Endothelial cell of umbilical vein (primary cell): ENCODE data around the gene PRLR. TPM values are rescaled to one million over a fixed set of nuclear protein-coding genes. Genes with fewer than 3 reads are reported as not detected.

Source experiments
- BruUV-seq: library from RNA; stranded (reverse); fragments of 400-500 nt; replicated peaks from 2 replicates; lab custom pipeline; 2021; lab: Mats Ljungman, UMichigan
- CTCF ChIA-PET: fragments of 300-600, 350-600 bp; sonication (Branson Sonifier 250); formaldehyde crosslinking; loops from one replicate; lab custom pipeline; 2021; ENCODE audit warnings: antibody characterized with exemption, inconsistent platforms; lab: Charles Lee
- POLR2A ChIA-PET: fragments of 300-600, 350-600 bp; sonication (Branson Sonifier 250); formaldehyde crosslinking; loops from one replicate; lab custom pipeline; 2021; ENCODE audit warnings: antibody characterized with exemption, inconsistent platforms; lab: Charles Lee
- DNase-seq: peaks from one replicate; pipeline ENCODE4 v3.0.0-alpha.2; 2011; ENCODE audit warnings: low read depth, low spot score
- FAIRE-seq: peaks from 2 replicates; lab custom pipeline; 2011; peaks lifted over from hg19 to GRCh38; lab: Jason Lieb, UNC
- H2AFZ ChIP-seq: 2 replicates; pipeline ENCODE4 v1.6.0; 2012; ENCODE audit warnings: low read depth, low read length, control low read depth, inconsistent platforms
- H3K27ac ChIP-seq: 2 replicates; pipeline ENCODE4 v1.5.1; 2011; ENCODE audit warnings: low read depth, mild to moderate bottlenecking, control low read depth, low read length, moderate library complexity; ENCODE audit not compliant: insufficient read depth
- H3K27me3 ChIP-seq, 2 experiments: 2 replicates each; pipeline versions ENCODE4 v1.6.0 to v1.6.1; 2011; ENCODE audit warnings: low read length in 2 of 2, mixed read lengths in 1 of 2; ENCODE audit not compliant: control insufficient read depth in 2 of 2, insufficient read depth in 2 of 2
- H3K36me3 ChIP-seq, 2 experiments: 2 replicates in 1 of 2; 3 replicates in 1 of 2; pipeline ENCODE4 v1.5.1; 2011; ENCODE audit warnings: low read length in 2 of 2, mild to moderate bottlenecking in 1 of 2, moderate library complexity in 1 of 2; ENCODE audit not compliant: control insufficient read depth in 2 of 2, insufficient read depth in 2 of 2; ENCODE audit errors: extremely low read depth in 1 of 2
- H3K4me1 ChIP-seq: 3 replicates; pipeline ENCODE4 v1.5.1; 2011; ENCODE audit warnings: mild to moderate bottlenecking, low read length; ENCODE audit not compliant: control insufficient read depth, insufficient read depth; ENCODE audit errors: extremely low read depth
- H3K4me2 ChIP-seq: 2 replicates; pipeline ENCODE4 v1.6.1; 2011; ENCODE audit warnings: low read length, control low read depth, mixed read lengths; ENCODE audit not compliant: insufficient read depth
- H3K4me3 ChIP-seq, 3 experiments: fragments of 200-600 bp in 1 of 3; sonication (generic), shearing (Covaris generic) in 1 of 3; replicated peaks in 1 of 3; 2 replicates each; pipeline ENCODE4 v1.5.1; 2011 to 2016; ENCODE audit warnings: control low read depth in 3 of 3, low read length in 3 of 3, mild to moderate bottlenecking in 2 of 3, inconsistent platforms in 1 of 3, low read depth in 1 of 3, moderate library complexity in 1 of 3; ENCODE audit not compliant: insufficient read depth in 1 of 3
- H3K79me2 ChIP-seq: 2 replicates; pipeline ENCODE4 v1.6.0; 2012; ENCODE audit warnings: low read length, inconsistent platforms; ENCODE audit not compliant: control insufficient read depth, insufficient read depth
- H3K9ac ChIP-seq: replicated peaks from 2 replicates; pipeline ENCODE3; 2011; ENCODE audit warnings: low read length, control low read depth; ENCODE audit not compliant: insufficient read depth; ENCODE audit errors: extremely low read depth
- H3K9me1 ChIP-seq: replicated peaks from 3 replicates; pipeline ENCODE4 v1.6.0; 2011; ENCODE audit warnings: mild to moderate bottlenecking, low read length; ENCODE audit not compliant: control insufficient read depth, insufficient read depth; ENCODE audit errors: extremely low read depth
- H3K9me3 ChIP-seq: replicated peaks from 2 replicates; pipeline ENCODE4 v1.5.1; 2012; ENCODE audit warnings: low read length, inconsistent platforms; ENCODE audit not compliant: control insufficient read depth, insufficient read depth
- H4K20me1 ChIP-seq: replicated peaks from 2 replicates; pipeline ENCODE3; 2011; ENCODE audit warnings: mild to moderate bottlenecking, low read length; ENCODE audit not compliant: control insufficient read depth, insufficient read depth; ENCODE audit errors: extremely low read depth
- CTCF ChIP-seq, 2 donors: IDR thresholded peaks; 1 replicate in 1 of 2; 2 replicates in 1 of 2; pipeline ENCODE4 v1.5.1; 2011; ENCODE audit warnings: low read length in 2 of 2, mild to moderate bottlenecking in 2 of 2, moderate library complexity in 2 of 2, control low read depth in 1 of 2, inconsistent platforms in 1 of 2, low read depth in 1 of 2; ENCODE audit not compliant: insufficient read depth in 1 of 2; ENCODE audit errors: extremely low read depth in 1 of 2
- EZH2 ChIP-seq: IDR thresholded peaks from 2 replicates; pipeline ENCODE4 v1.6.1; 2012; ENCODE audit warnings: borderline replicate concordance, low read depth, mild to moderate bottlenecking, moderate library complexity, low read length, inconsistent platforms; ENCODE audit not compliant: severe bottlenecking
- FOS ChIP-seq: IDR thresholded peaks from 2 replicates; pipeline ENCODE4 v1.6.1; 2011; ENCODE audit warnings: mild to moderate bottlenecking, low read length, moderate library complexity, borderline replicate concordance; ENCODE audit not compliant: insufficient read depth
- GATA2 ChIP-seq: IDR thresholded peaks from 2 replicates; pipeline ENCODE4 v1.7.0; 2011; ENCODE audit warnings: low read depth, mild to moderate bottlenecking, moderate library complexity, mixed read lengths, low read length; ENCODE audit not compliant: insufficient read length, insufficient read depth
- JUN ChIP-seq: IDR thresholded peaks from 2 replicates; pipeline ENCODE4 v1.6.1; 2011; ENCODE audit warnings: borderline replicate concordance, low read depth; ENCODE audit not compliant: insufficient read length, insufficient read depth
- MAX ChIP-seq: IDR thresholded peaks from 2 replicates; pipeline ENCODE4 v1.6.1; 2011; ENCODE audit not compliant: insufficient read depth, insufficient read length
- MYC ChIP-seq: IDR thresholded peaks from one replicate; pipeline ENCODE4 v1.6.1; 2011; ENCODE audit warnings: mild to moderate bottlenecking, low read depth, low read length
- POLR2A ChIP-seq: IDR thresholded peaks from 2 replicates; pipeline ENCODE4 v1.6.1; 2012; ENCODE audit warnings: low read depth, mild to moderate bottlenecking, control low read depth, low read length
- POLR2AphosphoS5 ChIP-seq: IDR thresholded peaks from 2 replicates; pipeline ENCODE4 v1.6.1; 2012; ENCODE audit warnings: low read depth, mild to moderate bottlenecking, control low read depth, low read length, moderate library complexity; ENCODE audit not compliant: insufficient read depth
- dilution Hi-C: fragments of 300-500 bp; cut with MboI; formaldehyde crosslinking; loops from one replicate; pipeline ENCODE4 v1.15.0; 2019; ENCODE audit warnings: low sequenced_read_pairs; ENCODE audit not compliant: extremely low pct_ligation_motif_present
- intact Hi-C: fragments of 100-400 bp; cut with micrococcal nuclease; formaldehyde crosslinking; loops from one replicate; pipeline ENCODE4 v1.10.0; 2022
- polyA plus RNA-seq, 4 experiments: library from polyadenylated mRNA; depleted of rRNA in 3 of 4; stranded (reverse) in 3 of 4; unstranded in 1 of 4; fragments of >200 nt; gene quantifications; 2 replicates each; pipeline versions ENCODE4 v1.2.1 to v1.2.3, GENCODE V29; 2011 to 2012; ENCODE audit warnings: missing spikeins in 1 of 4
- total RNA-seq: library from RNA; stranded (reverse); gene quantifications from 2 replicates; pipeline ENCODE4 v1.2.3, GENCODE V29; 2021

PRLR gene
- total and polyA plus RNA-seq, 2 donors (not counting 3 experiments of a cell fraction or from before 2014, with no cell fraction given), result not detected

GRCh38 chr5:35004771-35005170 lies 225.5 kb downstream of the PRLR start:
- Histone ChIP-seq H3K9ac (no peak overlapping the region), H3K27ac (no peak overlapping the region), H2AFZ (no peak overlapping the region), H3K9me3 (no peaks in the 10 kb centered on the region), H3K27me3 (peaks cover 4 to 9% of the 10 kb centered on the region in 2 experiments), H3K4me1 (no peaks in the 10 kb centered on the region), H3K4me3 (no peak overlapping the region), H3K9me1 (no peaks in the 10 kb centered on the region), H3K36me3 (no peaks in the 10 kb centered on the region), H3K79me2 (no peaks in the 10 kb centered on the region), H3K4me2 (no peak overlapping the region), H4K20me1 (no peaks in the 10 kb centered on the region)
- no peak for DNase-seq
- POLR2A ChIA-PET, result no interaction called here
- dilution Hi-C loops (no loop called here), intact Hi-C loops (loop anchor here (5.0 kb wide), 1 partner anchor 517 kb away; no protein-coding TSS in a partner anchor)
- BruUV-seq, result no TSS peak
- CTCF ChIA-PET, result interaction anchor here (0.6 to 3.9 kb wide), 4 partner anchors 10 to 529 kb away, joined by 3 to 61 read pairs (median 18); no protein-coding TSS in a partner anchor
- FAIRE-seq, result no peak
- no peak for TF ChIP-seq GATA2
- TF ChIP-seq POLR2AphosphoS5, result no peak
- no peak for TF ChIP-seq POLR2A
- TF ChIP-seq JUN, result no peak
- no peak for TF ChIP-seq MAX
- no peak for TF ChIP-seq FOS
- TF ChIP-seq CTCF (IDR thresholded peaks at IDR 0.05; ENCODE audit: extremely low read depth in 1 of 2, insufficient read depth in 1 of 2, low read depth in 1 of 2, low read length in 2 of 2), result no peak
- TF ChIP-seq EZH2, result no peak
- no peak for TF ChIP-seq MYC
